HepG2 (cell line): ENCODE results near the gene MCF2L. TPM values are rescaled to one million over a fixed set of nuclear protein-coding genes. Genes with fewer than 3 reads are reported as not detected.

Experiments used
- ATAC-seq: fragments of 200-7000 bp; cut with Tn5 transposase; 3 replicates; pipeline ENCODE4 v1.9.1; 2020; ENCODE audit warnings: mild to moderate bottlenecking, moderate library complexity
- BruUV-seq: library from RNA; stranded (reverse); fragments of 400-500 nt; replicated peaks from 2 replicates; lab custom pipeline; 2021; lab: Mats Ljungman, UMichigan
- CTCF ChIA-PET: fragments of 300-600 bp; formaldehyde crosslinking; extraction: SDS; loops from one replicate; lab custom pipeline; 2021; ENCODE audit warnings: low total read pairs, inconsistent platforms, low intra/inter-chr PET ratio; lab: Yijun Ruan, JAX
- POLR2A ChIA-PET: fragments of 350-600 bp; sonication (Branson Sonifier 250); formaldehyde crosslinking; loops from one replicate; lab custom pipeline; 2020; ENCODE audit warnings: antibody characterized with exemption, inconsistent platforms; lab: Yijun Ruan, JAX
- DNase-seq: peaks from one replicate; pipeline ENCODE4 v3.0.0-alpha.2; 2015; ENCODE audit warnings: low spot score
- FAIRE-seq: peaks from 3 replicates; lab custom pipeline; 2011; peaks lifted over from hg19 to GRCh38; lab: Jason Lieb, UNC
- H2AFZ ChIP-seq: one replicate; pipeline ENCODE4 v1.6.1; 2011; ENCODE audit warnings: low read length, inconsistent platforms
- H3K27ac ChIP-seq: fragments of 300-600 bp; 3 replicates; pipeline ENCODE4 v1.8.0; 2011; ENCODE audit warnings: mixed run types, mild to moderate bottlenecking, mixed read lengths, low read length, inconsistent platforms; ENCODE audit not compliant: insufficient read depth; ENCODE audit errors: extremely low read length
- H3K27me3 ChIP-seq, 2 experiments: fragments of 200-600 bp in 1 of 2; 2 replicates in 1 of 2; 3 replicates in 1 of 2; pipeline versions ENCODE4 v1.6.0 to v1.8.0; 2011; ENCODE audit warnings: low read length in 2 of 2, mild to moderate bottlenecking in 2 of 2, moderate library complexity in 2 of 2, inconsistent platforms in 1 of 2; ENCODE audit not compliant: insufficient read depth in 2 of 2, control insufficient read depth in 1 of 2
- H3K36me3 ChIP-seq, 2 experiments: fragments of 200-600 bp in 1 of 2; replicated peaks in 1 of 2; 2 replicates in 1 of 2; 3 replicates in 1 of 2; pipeline versions ENCODE4 v1.5.1 to v1.8.0; 2011; ENCODE audit warnings: low read length in 2 of 2, inconsistent platforms in 1 of 2; ENCODE audit not compliant: insufficient read depth in 2 of 2, control insufficient read depth in 1 of 2
- H3K4me1 ChIP-seq: 2 replicates; pipeline ENCODE4 v1.5.1; 2012; ENCODE audit warnings: low read length, inconsistent platforms; ENCODE audit not compliant: insufficient read depth
- H3K4me2 ChIP-seq: 2 replicates; pipeline ENCODE4 v1.6.0; 2011; ENCODE audit warnings: low read depth, low read length, inconsistent platforms
- H3K4me3 ChIP-seq, 3 experiments: fragments of 200-600 bp in 1 of 3; sonication (generic), shearing (Covaris generic) in 1 of 3; replicated peaks in 1 of 3; 2 replicates each; pipeline ENCODE4 v1.5.1; 2011 to 2016; ENCODE audit warnings: low read length in 3 of 3, inconsistent platforms in 2 of 3, low read depth in 2 of 3, mild to moderate bottlenecking in 2 of 3, control low read depth in 1 of 3, mixed read lengths in 1 of 3; ENCODE audit not compliant: insufficient read depth in 1 of 3
- H3K79me2 ChIP-seq: one replicate; pipeline ENCODE4 v1.6.1; 2011; ENCODE audit warnings: low read length, inconsistent platforms; ENCODE audit not compliant: insufficient read depth
- H3K9ac ChIP-seq: 2 replicates; pipeline ENCODE4 v1.6.0; 2011; ENCODE audit warnings: mild to moderate bottlenecking, low read depth, low read length, inconsistent platforms; ENCODE audit not compliant: insufficient read depth
- H3K9me3 ChIP-seq: 2 replicates; pipeline ENCODE4 v1.5.1; 2012; ENCODE audit warnings: mild to moderate bottlenecking, low read length
- H4K20me1 ChIP-seq: 2 replicates; pipeline ENCODE4 v1.6.0; 2011; ENCODE audit warnings: inconsistent platforms, mild to moderate bottlenecking, low read length, moderate library complexity; ENCODE audit not compliant: insufficient read depth
- ESRRA ChIP-seq: sonication (generic); formaldehyde crosslinking; IDR thresholded peaks from 2 replicates; pipeline ENCODE4 v1.5.1; 2020; ENCODE audit warnings: mild to moderate bottlenecking, low read depth, missing genetic modification reagents
- SRY ChIP-seq: sonication (generic); formaldehyde crosslinking; IDR thresholded peaks from 2 replicates; pipeline ENCODE4 v1.8.0; 2022; ENCODE audit warnings: mild to moderate bottlenecking, missing genetic modification reagents
- YEATS4 ChIP-seq: sonication (generic); formaldehyde crosslinking; IDR thresholded peaks from 2 replicates; pipeline ENCODE4 v1.4.0; 2020; ENCODE audit warnings: missing genetic modification reagents, borderline replicate concordance
- WGBS: methylation state at CpG from one replicate; pipeline ENCODE4 v1.1.6; 2017; ENCODE audit warnings: low lambda C conversion rate; 5-methylcytosine and 5-hydroxymethylcytosine counted together
- in situ Hi-C: cut with HindIII; loops from 2 replicates; pipeline ENCODE4 v1.10.0; 2017; ENCODE audit warnings: low pct_unique_long_range_greater_than_20kb; ENCODE audit not compliant: extremely low pct_ligation_motif_present
- intact Hi-C: fragments of 100-400 bp; cut with micrococcal nuclease; formaldehyde crosslinking; loops from one replicate; pipeline ENCODE4 v1.10.0; 2022; ENCODE audit not compliant: unreplicated experiment
- polyA plus RNA-seq, 8 experiments: library from polyadenylated mRNA; depleted of rRNA in 3 of 8; stranded (reverse) in 7 of 8; unstranded in 1 of 8; fragments of >200 nt; fragmentation: Illumina TruSeq in 4 of 8; extraction: Trizol in 4 of 8; gene quantifications; 2 replicates each; pipeline versions ENCODE4 v1.2.1 to v1.2.3, GENCODE V29; 2011 to 2016; ENCODE audit warnings: low read depth in 4 of 8, missing spikeins in 1 of 8, mixed read lengths in 1 of 8; ENCODE audit not compliant: insufficient read depth in 1 of 8
- total RNA-seq, 5 experiments: library from RNA; depleted of rRNA; stranded (reverse); fragments of >200 nt; fragmentation: Illumina TruSeq; extraction: Trizol; gene quantifications; 2 replicates each; pipeline ENCODE4 v1.2.3, GENCODE V29; 2016; ENCODE audit warnings: low read depth in 1 of 5
- TF ChIP-seq, protein P1 (sequence below): sonication (generic); formaldehyde crosslinking; IDR thresholded peaks from 2 replicates; pipeline ENCODE4 v1.4.0; 2020; ENCODE audit warnings: missing genetic modification reagents, borderline replicate concordance
- TF ChIP-seq, protein P2 (sequence below): sonication (generic); formaldehyde crosslinking; IDR thresholded peaks from 2 replicates; pipeline ENCODE4 v1.8.1; 2023; ENCODE audit warnings: mild to moderate bottlenecking, missing genetic modification reagents
- TF ChIP-seq, protein P3 (sequence below): sonication (generic); formaldehyde crosslinking; conservative IDR thresholded peaks from 2 replicates; pipeline ENCODE4 v1.4.0; 2020; ENCODE audit warnings: missing genetic modification reagents
- TF ChIP-seq, protein P4 (sequence below): sonication (generic); formaldehyde crosslinking; IDR thresholded peaks from 2 replicates; pipeline ENCODE4 v1.4.0; 2020; ENCODE audit warnings: missing genetic modification reagents

The MCF2L gene
- total and polyA plus RNA-seq, 2 of the 13 experiments (the other 11 are each of a cell fraction or from before 2014, with no cell fraction given), result 19.4 to 28.4 TPM

DNA sequence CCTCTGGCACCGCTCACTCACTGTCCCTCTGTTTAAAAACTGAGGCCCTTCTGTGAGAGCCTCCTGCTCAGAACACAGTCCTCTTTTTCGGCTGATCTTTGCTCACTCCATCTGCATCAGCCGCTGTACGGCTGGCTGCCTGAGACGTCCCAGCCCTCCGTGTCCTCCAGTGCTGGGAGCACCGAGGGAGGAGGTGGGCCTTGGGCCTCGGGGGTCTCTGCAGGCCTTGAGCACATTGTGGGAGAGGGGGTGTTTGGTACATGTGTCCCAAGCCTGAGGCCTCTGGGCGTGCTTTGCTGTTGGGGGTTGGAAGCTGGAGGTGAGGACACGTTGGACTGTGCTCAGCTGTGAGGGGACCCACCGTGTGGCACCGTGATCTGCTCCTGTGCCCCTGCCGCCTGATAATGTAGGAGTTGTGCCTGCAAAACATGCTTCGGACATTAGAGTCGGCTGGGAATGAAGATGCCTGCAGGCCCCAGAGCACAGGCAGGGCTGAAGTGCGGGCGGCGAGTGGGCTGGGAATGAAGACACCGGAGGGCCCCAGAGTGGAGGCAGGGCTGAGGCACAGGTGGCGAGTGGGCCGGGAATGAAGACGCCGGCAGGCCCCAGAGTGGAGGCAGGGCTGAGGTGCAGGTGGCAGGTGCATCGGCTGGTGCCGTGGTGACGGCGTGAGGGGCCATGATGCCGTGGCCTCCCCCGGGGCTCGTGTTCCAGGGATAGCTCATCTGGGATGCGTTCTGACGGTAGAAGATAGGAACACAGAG, 30.6 kb downstream of the MCF2L start (continued):
- TF ChIP-seq, protein P1, sequence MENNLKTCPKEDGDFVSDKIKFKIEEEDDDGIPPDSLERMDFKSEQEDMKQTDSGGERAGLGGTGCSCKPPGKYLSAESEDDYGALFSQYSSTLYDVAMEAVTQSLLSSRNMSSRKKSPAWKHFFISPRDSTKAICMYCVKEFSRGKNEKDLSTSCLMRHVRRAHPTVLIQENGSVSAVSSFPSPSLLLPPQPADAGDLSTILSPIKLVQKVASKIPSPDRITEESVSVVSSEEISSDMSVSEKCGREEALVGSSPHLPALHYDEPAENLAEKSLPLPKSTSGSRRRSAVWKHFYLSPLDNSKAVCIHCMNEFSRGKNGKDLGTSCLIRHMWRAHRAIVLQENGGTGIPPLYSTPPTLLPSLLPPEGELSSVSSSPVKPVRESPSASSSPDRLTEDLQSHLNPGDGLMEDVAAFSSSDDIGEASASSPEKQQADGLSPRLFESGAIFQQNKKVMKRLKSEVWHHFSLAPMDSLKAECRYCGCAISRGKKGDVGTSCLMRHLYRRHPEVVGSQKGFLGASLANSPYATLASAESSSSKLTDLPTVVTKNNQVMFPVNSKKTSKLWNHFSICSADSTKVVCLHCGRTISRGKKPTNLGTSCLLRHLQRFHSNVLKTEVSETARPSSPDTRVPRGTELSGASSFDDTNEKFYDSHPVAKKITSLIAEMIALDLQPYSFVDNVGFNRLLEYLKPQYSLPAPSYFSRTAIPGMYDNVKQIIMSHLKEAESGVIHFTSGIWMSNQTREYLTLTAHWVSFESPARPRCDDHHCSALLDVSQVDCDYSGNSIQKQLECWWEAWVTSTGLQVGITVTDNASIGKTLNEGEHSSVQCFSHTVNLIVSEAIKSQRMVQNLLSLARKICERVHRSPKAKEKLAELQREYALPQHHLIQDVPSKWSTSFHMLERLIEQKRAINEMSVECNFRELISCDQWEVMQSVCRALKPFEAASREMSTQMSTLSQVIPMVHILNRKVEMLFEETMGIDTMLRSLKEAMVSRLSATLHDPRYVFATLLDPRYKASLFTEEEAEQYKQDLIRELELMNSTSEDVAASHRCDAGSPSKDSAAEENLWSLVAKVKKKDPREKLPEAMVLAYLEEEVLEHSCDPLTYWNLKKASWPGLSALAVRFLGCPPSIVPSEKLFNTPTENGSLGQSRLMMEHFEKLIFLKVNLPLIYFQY (CRISPR knock-in tag), result no peak
- TF ChIP-seq, all 625 proteins: peak for 0

DNA sequence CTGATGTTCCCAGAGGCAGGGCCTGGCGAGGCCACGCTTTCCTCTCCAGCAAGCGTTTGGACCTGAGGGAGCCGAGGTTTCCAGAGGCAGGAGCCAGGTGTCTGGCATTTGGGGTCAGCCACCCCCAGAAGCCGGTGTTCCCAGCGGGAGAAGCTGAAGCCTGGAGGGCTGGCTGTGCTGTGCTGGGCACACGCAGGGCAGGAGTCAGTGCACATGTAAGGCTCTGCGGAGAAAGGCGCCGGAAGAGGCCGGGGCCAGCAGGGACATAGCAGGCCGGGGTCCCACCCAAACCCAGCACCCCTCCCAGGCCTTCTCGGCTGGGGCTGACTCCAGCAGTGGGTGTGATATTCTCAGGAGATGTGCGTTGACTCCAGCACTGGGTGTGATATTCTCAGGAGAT, 31.6 kb downstream of the MCF2L start:
- H3K79me2 ChIP-seq, result peaks cover 7% of the 10 kb centered on the region
- H3K9me3 ChIP-seq, result no peaks in the 10 kb centered on the region
- 0 out of 2 replicates have a peak overlapping the region, but pooled peaks have one; percentile 62 for H3K9ac ChIP-seq
- intact Hi-C loops (loop anchor here (2.0 kb wide), 1 partner anchor 44 kb away; no protein-coding TSS in a partner anchor), in situ Hi-C loops (loop anchor here (5.0 kb wide), 1 partner anchor 58 kb away; no protein-coding TSS in a partner anchor)
- peaks cover 2% of the 10 kb centered on the region in 2 experiments; a peak in 2 of 5 replicates for H3K36me3 ChIP-seq
- no peaks in the 10 kb centered on the region for H3K27me3 ChIP-seq
- DNase-seq (no peak), ATAC-seq (no peak), FAIRE-seq (no peak)
- ChIA-PET CTCF (interaction anchor here (3.4 kb wide), 1 partner anchor 58 kb away, joined by 33 read pairs; no protein-coding TSS in a partner anchor), POLR2A (interaction anchor here (1.0 to 3.1 kb wide), 7 partner anchors 15 to 58 kb away, joined by 3 to 18 read pairs (median 5); no protein-coding TSS in a partner anchor)
- H2AFZ ChIP-seq, result no peak overlapping the region
- H3K4me2 ChIP-seq, result peak overlapping the region; percentile 98
- 91% methylated on average over 11 of the region's 14 CpGs for WGBS
- no TSS peak for BruUV-seq
- H3K27ac ChIP-seq, result no peak overlapping the region
- peak overlapping the region in 1 of 3 experiments; percentile 76; a peak in 1 of 6 replicates for H3K4me3 ChIP-seq
- no peaks in the 10 kb centered on the region for H4K20me1 ChIP-seq
- H3K4me1 ChIP-seq, result peaks cover 68% of the 10 kb centered on the region
- TF ChIP-seq YEATS4 (CRISPR knock-in tag) (no peak), SRY (no peak), ESRRA (no peak)
- TF ChIP-seq, protein P2, sequence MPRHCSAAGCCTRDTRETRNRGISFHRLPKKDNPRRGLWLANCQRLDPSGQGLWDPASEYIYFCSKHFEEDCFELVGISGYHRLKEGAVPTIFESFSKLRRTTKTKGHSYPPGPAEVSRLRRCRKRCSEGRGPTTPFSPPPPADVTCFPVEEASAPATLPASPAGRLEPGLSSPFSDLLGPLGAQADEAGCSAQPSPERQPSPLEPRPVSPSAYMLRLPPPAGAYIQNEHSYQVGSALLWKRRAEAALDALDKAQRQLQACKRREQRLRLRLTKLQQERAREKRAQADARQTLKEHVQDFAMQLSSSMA (CRISPR knock-in tag), result no peak
- TF ChIP-seq, protein P1 (CRISPR knock-in tag), result no peak
- TF ChIP-seq, protein P3, sequence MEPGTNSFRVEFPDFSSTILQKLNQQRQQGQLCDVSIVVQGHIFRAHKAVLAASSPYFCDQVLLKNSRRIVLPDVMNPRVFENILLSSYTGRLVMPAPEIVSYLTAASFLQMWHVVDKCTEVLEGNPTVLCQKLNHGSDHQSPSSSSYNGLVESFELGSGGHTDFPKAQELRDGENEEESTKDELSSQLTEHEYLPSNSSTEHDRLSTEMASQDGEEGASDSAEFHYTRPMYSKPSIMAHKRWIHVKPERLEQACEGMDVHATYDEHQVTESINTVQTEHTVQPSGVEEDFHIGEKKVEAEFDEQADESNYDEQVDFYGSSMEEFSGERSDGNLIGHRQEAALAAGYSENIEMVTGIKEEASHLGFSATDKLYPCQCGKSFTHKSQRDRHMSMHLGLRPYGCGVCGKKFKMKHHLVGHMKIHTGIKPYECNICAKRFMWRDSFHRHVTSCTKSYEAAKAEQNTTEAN (CRISPR knock-in tag), result no peak
- TF ChIP-seq, protein P4, sequence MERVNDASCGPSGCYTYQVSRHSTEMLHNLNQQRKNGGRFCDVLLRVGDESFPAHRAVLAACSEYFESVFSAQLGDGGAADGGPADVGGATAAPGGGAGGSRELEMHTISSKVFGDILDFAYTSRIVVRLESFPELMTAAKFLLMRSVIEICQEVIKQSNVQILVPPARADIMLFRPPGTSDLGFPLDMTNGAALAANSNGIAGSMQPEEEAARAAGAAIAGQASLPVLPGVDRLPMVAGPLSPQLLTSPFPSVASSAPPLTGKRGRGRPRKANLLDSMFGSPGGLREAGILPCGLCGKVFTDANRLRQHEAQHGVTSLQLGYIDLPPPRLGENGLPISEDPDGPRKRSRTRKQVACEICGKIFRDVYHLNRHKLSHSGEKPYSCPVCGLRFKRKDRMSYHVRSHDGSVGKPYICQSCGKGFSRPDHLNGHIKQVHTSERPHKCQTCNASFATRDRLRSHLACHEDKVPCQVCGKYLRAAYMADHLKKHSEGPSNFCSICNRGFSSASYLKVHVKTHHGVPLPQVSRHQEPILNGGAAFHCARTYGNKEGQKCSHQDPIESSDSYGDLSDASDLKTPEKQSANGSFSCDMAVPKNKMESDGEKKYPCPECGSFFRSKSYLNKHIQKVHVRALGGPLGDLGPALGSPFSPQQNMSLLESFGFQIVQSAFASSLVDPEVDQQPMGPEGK (CRISPR knock-in tag), result no peak
